ENCODE results near the gene WDR26.
"Not testable (repeated sequence)": the region's sequence is repeated elsewhere in the genome, so short reads cannot be mapped to it uniquely, and the experiment has no call there.

WDR26 gene

GRCh38 chr1:224348137-224348536 is 86.5 kb downstream of the WDR26 start:
- Histone ChIP-seq H3K4me1 (ENCODE audit: insufficient read depth, insufficient read length) (no peaks in the 10 kb centered on the region), H3K9ac (ENCODE audit: insufficient read length, low read depth) (no peak overlapping the region), H3K4me3 (ENCODE audit: insufficient read length, low read depth) (no peak overlapping the region), H3K36me3 (ENCODE audit: insufficient read depth, insufficient read length, low read length) (no peaks in the 10 kb centered on the region), H3K27me3 (ENCODE audit: insufficient read depth, insufficient read length) (no peaks in the 10 kb centered on the region), H3K9me3 (ENCODE audit: insufficient read depth, low read length) (peaks cover 47% of the 10 kb centered on the region)
- no peak for TF ChIP-seq YY1 (IDR thresholded peaks at IDR 0.05; ENCODE audit: insufficient read depth, insufficient read length)
- TF ChIP-seq ZNF274 (IDR thresholded peaks at IDR 0.05; ENCODE audit: low read depth, low read length): no peak
- TF ChIP-seq SUZ12 (IDR thresholded peaks at IDR 0.05; ENCODE audit: extremely low read depth, insufficient read depth, insufficient read length): no peak
- DNase-seq (ENCODE audit: low read depth, low spot score): no peak

- Histone ChIP-seq H3K9me3 (ENCODE audit: insufficient read depth, low read length) (peaks cover 38% of the 10 kb centered on the region), H3K9ac (ENCODE audit: insufficient read length, low read depth) (no peak overlapping the region), H3K4me1 (ENCODE audit: insufficient read depth, insufficient read length) (peaks cover 4% of the 10 kb centered on the region), H3K4me3 (ENCODE audit: insufficient read length, low read depth) (no peak overlapping the region), H3K27me3 (ENCODE audit: insufficient read depth, insufficient read length) (no peaks in the 10 kb centered on the region), H3K36me3 (ENCODE audit: insufficient read depth, insufficient read length, low read length) (no peaks in the 10 kb centered on the region)
- DNase-seq (ENCODE audit: low read depth, low spot score): no peak
- TF ChIP-seq YY1 (IDR thresholded peaks at IDR 0.05; ENCODE audit: insufficient read depth, insufficient read length): no peak
- TF ChIP-seq SUZ12 (IDR thresholded peaks at IDR 0.05; ENCODE audit: extremely low read depth, insufficient read depth, insufficient read length): no peak
- no peak for TF ChIP-seq ZNF274 (IDR thresholded peaks at IDR 0.05; ENCODE audit: low read depth, low read length)
Measured at GRCh38 chr1:224343679-224344078, 90.9 kb downstream of the WDR26 start.

- peaks cover 48% of the 10 kb centered on the region for H3K9me3 ChIP-seq (ENCODE audit: insufficient read depth, low read length)
- H3K27me3 ChIP-seq (ENCODE audit: insufficient read depth, insufficient read length); H3K4me1 ChIP-seq (ENCODE audit: insufficient read depth, insufficient read length); H3K36me3 ChIP-seq (ENCODE audit: insufficient read depth, insufficient read length, low read length): not testable (repeated sequence)
- DNase-seq (ENCODE audit: low read depth, low spot score): peak; percentile 78
- H3K4me3 ChIP-seq (ENCODE audit: insufficient read length, low read depth): peak overlapping the region; percentile 27
- H3K9ac ChIP-seq (ENCODE audit: insufficient read length, low read depth): peak overlapping the region; percentile 82
Measured at GRCh38 chr1:224340453-224341384, 93.9 kb downstream of the WDR26 start.

- no peak for DNase-seq (ENCODE audit: low read depth, low spot score)
- no peaks in the 10 kb centered on the region for H3K36me3 ChIP-seq (ENCODE audit: insufficient read depth, insufficient read length, low read length)
- H3K4me3 ChIP-seq (ENCODE audit: insufficient read length, low read depth): no peak overlapping the region
- peaks cover 5% of the 10 kb centered on the region for H3K4me1 ChIP-seq (ENCODE audit: insufficient read depth, insufficient read length)
- H3K9ac ChIP-seq (ENCODE audit: insufficient read length, low read depth): peak overlapping the region; percentile 73
- no peak for TF ChIP-seq SUZ12 (IDR thresholded peaks at IDR 0.05; ENCODE audit: extremely low read depth, insufficient read depth, insufficient read length)
- no peak for TF ChIP-seq YY1 (IDR thresholded peaks at IDR 0.05; ENCODE audit: insufficient read depth, insufficient read length)
- TF ChIP-seq ZNF274 (IDR thresholded peaks at IDR 0.05; ENCODE audit: low read depth, low read length): no peak
- peaks cover 40% of the 10 kb centered on the region for H3K9me3 ChIP-seq (ENCODE audit: insufficient read depth, low read length)
- H3K27me3 ChIP-seq (ENCODE audit: insufficient read depth, insufficient read length): no peaks in the 10 kb centered on the region
Measured at GRCh38 chr1:224339442-224340033, 95.1 kb downstream of the WDR26 start.

- TF ChIP-seq ZNF274 (IDR thresholded peaks at IDR 0.05; ENCODE audit: low read depth, low read length) (no peak), SUZ12 (IDR thresholded peaks at IDR 0.05; ENCODE audit: extremely low read depth, insufficient read depth, insufficient read length) (no peak), YY1 (IDR thresholded peaks at IDR 0.05; ENCODE audit: insufficient read depth, insufficient read length) (no peak)
- Histone ChIP-seq H3K4me3 (ENCODE audit: insufficient read length, low read depth) (no peak overlapping the region), H3K4me1 (ENCODE audit: insufficient read depth, insufficient read length) (peaks cover 5% of the 10 kb centered on the region), H3K9me3 (ENCODE audit: insufficient read depth, low read length) (peaks cover 28% of the 10 kb centered on the region), H3K27me3 (ENCODE audit: insufficient read depth, insufficient read length) (no peaks in the 10 kb centered on the region), H3K9ac (ENCODE audit: insufficient read length, low read depth) (no peak overlapping the region), H3K36me3 (ENCODE audit: insufficient read depth, insufficient read length, low read length) (no peaks in the 10 kb centered on the region)
- no peak for DNase-seq (ENCODE audit: low read depth, low spot score)
Measured at GRCh38 chr1:224338150-224338838, 96.3 kb downstream of the WDR26 start.

Data from NT2/D1 (cell line).